Activated CD8-positive, alpha-beta memory T cell treated with anti-CD3 and anti-CD28 coated beads for 1 hour (primary cell): ENCODE results near the gene HDHD3.
A peak's percentile ranks its signal among the peaks of the same experiment; 100 is the strongest.
"Not testable (repeated sequence)": the region's sequence is repeated elsewhere in the genome, so short reads cannot be mapped to it uniquely, and the experiment has no call there.

Source experiments
- DNase-seq, 2 donors: peaks; one replicate each; pipeline ENCODE4 v3.0.0-alpha.2; 2020; ENCODE audit warnings: low read depth in 1 of 2; ENCODE audit errors: extremely low read depth in 1 of 2

The HDHD3 gene

GRCh38 chr9:113376634-113377567 lies at the start of gene HDHD3:
Gene HDHD3, minus strand, starts transcription at chr9:113376986. Its CDS starts 2,632 bp downstream, at chr9:113374354.
- peak; percentile 57 to 68 for DNase-seq

GRCh38 chr9:113425072-113425471 lies 48.3 kb upstream of the HDHD3 start:
- no peak for DNase-seq

GRCh38 chr9:113421726-113422125 lies 44.9 kb upstream of the HDHD3 start:
- DNase-seq, result no peak

GRCh38 chr9:113417370-113417769 lies 40.6 kb upstream of the HDHD3 start:
- no peak for DNase-seq

- no peak for DNase-seq
Observed at GRCh38 chr9:113416149-113416721, 39.4 kb upstream of the HDHD3 start.

- peak; percentile 81 to 90 for DNase-seq
Observed at GRCh38 chr9:113410207-113410864, 33.5 kb upstream of the HDHD3 start, which contains the start of the genes C9orf43 and POLE3. Gene C9orf43, plus strand, starts transcription at chr9:113410747. Its CDS starts 2,747 bp downstream, at chr9:113413494. Gene POLE3, minus strand, starts transcription at chr9:113410675. Its CDS starts 382 bp downstream, at chr9:113410293.

- no peak for DNase-seq
Observed at GRCh38 chr9:113409883-113410206, 33.1 kb upstream of the HDHD3 start.

- no peak for DNase-seq
Observed at GRCh38 chr9:113409481-113409880, 32.7 kb upstream of the HDHD3 start.

GRCh38 chr9:113406873-113407511 lies 30.2 kb upstream of the HDHD3 start:
- peak in 1 of 2 donors; percentile 34 for DNase-seq

- not testable (repeated sequence) for DNase-seq
Observed at GRCh38 chr9:113406353-113406752, 29.6 kb upstream of the HDHD3 start.

- no peak for DNase-seq
Observed at GRCh38 chr9:113403646-113404045, 26.9 kb upstream of the HDHD3 start.

- DNase-seq, result peak; percentile 97 to 100
Observed at GRCh38 chr9:113401027-113401792, 24.4 kb upstream of the HDHD3 start, which contains the start of gene ALAD. Gene ALAD, minus strand, starts transcription at chr9:113401284. Its CDS starts 7,725 bp downstream, at chr9:113393559.

GRCh38 chr9:113399646-113400200 lies 22.9 kb upstream of the HDHD3 start:
- no peak for DNase-seq

- DNase-seq, result no peak
Observed at GRCh38 chr9:113398796-113399195, 22.0 kb upstream of the HDHD3 start.

GRCh38 chr9:113397203-113397631 lies 20.4 kb upstream of the HDHD3 start:
- no peak for DNase-seq

- DNase-seq, result no peak
Observed at GRCh38 chr9:113395000-113395861, 18.4 kb upstream of the HDHD3 start.

- no peak for DNase-seq
Observed at GRCh38 chr9:113393281-113393680, 16.5 kb upstream of the HDHD3 start.

GRCh38 chr9:113391917-113392316 lies 15.1 kb upstream of the HDHD3 start:
- no peak for DNase-seq
